ENCODE data around the gene SCNN1A.

DNA sequence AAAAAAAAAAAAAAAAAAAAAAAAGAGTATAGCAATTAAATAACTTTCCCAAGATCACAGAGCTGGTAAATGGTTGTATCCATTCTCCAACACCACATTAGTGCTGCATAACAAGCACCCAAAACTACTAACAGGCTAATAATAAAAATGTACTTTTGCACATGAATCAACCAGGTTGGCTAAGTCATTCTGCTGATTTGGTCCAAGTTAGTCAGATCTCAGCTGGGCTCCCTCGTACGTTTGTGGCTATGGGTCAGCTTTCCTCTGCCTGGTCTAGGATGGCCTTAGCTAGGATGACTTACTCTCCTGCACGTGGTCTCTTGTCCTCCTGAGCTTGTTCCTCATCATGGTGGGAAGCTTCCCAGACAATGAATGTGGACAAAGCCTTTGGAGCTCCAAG lies 72.7 kb downstream of the SCNN1A start:
- TF ChIP-seq POLR2AphosphoS5 (IDR thresholded peaks at IDR 0.05; ENCODE audit: low read depth, low read length) (no peak), TAF1 (IDR thresholded peaks at IDR 0.05; ENCODE audit: borderline replicate concordance, insufficient read depth, low read length) (no peak), SIN3A (IDR thresholded peaks at IDR 0.05; ENCODE audit: borderline replicate concordance, insufficient read depth, low read length) (no peak)

All from PFSK-1 (cell line).